RPMI7951 (cell line): ENCODE measurements around the gene PITPNM2. TPM values are rescaled to one million over a fixed set of nuclear protein-coding genes. Genes with fewer than 3 reads are reported as not detected.

Experiments
- DNase-seq: peaks from one replicate; pipeline ENCODE4 v3.0.0-alpha.2; 2012; ENCODE audit warnings: low read depth
- total RNA-seq: library from RNA; depleted of rRNA; stranded (reverse); fragments of >200 nt; shearing (Covaris generic); gene quantifications from 2 replicates; pipeline ENCODE4 v1.2.3, GENCODE V29; 2014; rRNA removed

Gene PITPNM2
- total RNA-seq = 2.6 and 2.8 TPM in 2 replicates

- peak; percentile 64 for DNase-seq
Observed at GRCh38 chr12:123150744-123151456, at the start of gene PITPNM2. PITPNM2 (minus strand) TSS chr12:123151090; CDS start chr12:123034590, 116,500 bp downstream.

DNA sequence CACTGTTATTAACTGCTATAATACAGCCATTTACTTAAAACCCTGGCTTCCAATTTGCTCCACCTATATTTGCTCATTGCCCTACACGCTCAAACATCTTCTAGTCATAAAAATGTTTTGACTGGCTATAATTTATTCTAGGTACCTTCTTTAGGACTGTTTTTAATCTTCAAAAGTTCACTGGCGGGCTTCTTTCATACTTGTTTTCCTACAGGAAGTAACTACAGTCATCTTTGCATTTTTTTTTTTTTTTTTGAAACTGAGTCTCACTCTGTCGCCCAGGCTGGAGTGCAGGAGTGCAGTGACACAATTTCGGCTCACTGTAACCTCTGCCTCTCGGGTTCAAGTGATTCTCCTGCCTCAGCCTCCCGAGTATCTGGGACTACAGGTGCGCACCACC lies 49.5 kb upstream of the PITPNM2 start:
- DNase-seq = no peak

DNA sequence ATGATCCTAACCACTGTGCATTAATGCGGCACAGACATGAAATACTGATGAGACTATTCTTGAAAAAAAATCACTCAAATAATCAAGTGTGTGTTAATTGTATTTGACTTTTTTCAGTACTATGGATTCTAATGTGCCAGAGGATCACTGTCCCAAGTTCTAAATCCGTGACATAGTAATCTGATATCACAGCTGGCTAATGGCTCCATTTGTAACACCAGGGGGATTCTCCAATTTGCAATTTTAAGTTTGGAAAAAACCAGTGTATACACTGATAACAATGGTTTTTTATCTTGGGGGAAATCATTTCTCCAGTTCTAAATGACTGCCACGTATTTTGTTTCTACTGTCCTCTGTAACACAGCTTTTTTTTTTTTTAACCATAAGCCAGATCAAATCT lies 49.0 kb upstream of the PITPNM2 start:
- DNase-seq = no peak

GRCh38 chr12:123187637-123188036 lies 36.7 kb upstream of the PITPNM2 start:
- DNase-seq = no peak

DNA sequence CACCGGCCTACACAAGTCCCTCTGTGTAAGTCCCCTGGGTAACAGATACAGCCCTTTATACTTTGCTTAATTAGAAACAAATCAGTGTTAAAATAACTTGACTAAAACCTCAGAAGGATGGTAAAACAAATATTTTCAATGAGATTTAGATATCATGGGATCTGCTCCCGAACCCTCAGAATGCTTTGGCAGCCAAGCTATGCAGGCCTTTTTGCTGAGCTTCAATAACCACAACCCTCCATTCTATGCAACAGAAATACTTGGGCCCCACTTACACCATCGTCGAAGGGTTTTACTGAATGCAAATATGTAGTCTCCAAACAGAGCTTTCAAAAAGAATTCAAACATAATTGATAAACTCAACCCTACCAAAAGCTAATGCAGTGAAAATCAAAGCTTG lies 29.3 kb upstream of the PITPNM2 start:
- no peak for DNase-seq

DNA sequence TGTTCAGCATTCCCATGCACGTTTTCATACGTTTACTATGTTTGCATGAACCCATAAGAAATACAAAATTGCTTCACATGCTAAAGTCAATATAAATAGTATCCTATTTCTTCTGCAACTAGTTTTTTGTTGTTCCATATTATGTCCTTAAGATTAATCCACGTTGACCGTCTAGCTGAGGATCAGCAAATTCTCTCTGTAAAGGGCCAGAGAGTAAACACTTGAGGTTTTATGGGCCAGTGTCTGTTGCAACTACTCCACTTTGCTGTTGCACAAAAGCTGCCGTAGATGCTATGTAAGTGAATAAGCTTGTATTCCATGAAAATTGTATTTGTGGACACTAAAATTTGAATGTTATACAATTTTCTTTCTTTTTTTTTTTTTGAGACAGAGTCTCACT lies 21.1 kb upstream of the PITPNM2 start:
- no peak for DNase-seq

GRCh38 chr12:123167329-123167728 lies 16.4 kb upstream of the PITPNM2 start:
- DNase-seq = no peak

- DNase-seq = no peak
Observed at GRCh38 chr12:123165537-123165936, 14.6 kb upstream of the PITPNM2 start.

GRCh38 chr12:123164710-123165261 lies 13.9 kb upstream of the PITPNM2 start:
- DNase-seq = no peak

- DNase-seq = no peak
Observed at GRCh38 chr12:123164222-123164621, 13.3 kb upstream of the PITPNM2 start.

GRCh38 chr12:123163227-123163626 lies 12.3 kb upstream of the PITPNM2 start:
- DNase-seq = no peak

DNA sequence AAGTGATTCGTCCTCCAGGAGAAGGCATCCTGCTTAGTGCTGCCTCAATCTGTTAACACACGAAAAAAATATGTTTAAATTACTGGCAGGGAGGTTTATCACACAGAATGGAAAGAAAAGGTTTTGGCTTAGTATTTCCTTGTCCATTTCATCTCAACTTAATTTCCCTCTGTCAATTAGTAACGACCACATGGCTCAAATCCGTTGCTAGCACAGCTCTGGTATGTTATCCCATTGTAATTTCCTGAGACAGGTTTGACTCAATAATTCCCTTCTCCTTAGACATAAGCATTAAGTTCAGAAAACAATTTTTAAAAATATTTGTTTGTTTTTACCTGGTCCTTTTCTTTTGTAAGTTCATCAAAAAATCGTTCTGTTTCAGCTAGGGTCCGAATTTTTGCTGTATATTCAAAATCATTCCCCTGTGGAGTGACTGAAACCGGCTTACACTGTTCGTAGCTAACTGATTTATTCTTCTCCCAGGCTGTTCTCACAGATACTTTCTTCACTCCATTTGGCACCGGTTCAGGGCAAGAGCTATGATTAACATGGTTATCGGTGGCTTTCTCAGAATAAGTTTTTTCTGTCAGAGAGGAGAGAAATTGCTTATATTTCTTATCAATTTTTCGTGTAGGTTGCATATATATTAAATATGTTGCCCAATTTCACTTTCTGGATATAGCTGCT lies 10.1 kb upstream of the PITPNM2 start:
- no peak for DNase-seq

DNA sequence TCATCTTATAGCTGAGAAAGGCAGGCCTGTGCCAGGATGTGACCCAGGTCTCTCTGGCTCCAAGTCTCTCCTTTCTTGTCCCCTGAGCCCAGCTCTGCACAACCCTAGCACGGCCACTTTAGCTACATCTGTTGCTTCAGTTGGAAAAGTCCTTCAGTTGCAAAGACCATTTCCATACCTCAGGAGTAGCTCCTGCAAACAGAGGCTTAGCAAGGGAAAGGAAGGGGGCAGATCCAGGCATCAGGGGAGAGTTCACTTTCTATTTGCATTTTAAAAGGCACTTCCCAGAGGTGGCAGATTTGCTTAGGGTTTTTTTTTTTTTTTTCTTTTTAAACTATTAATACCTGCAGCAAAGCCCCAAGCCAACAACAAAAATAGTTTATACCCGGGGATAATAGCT lies 3.0 kb upstream of the PITPNM2 start:
- DNase-seq = no peak

GRCh38 chr12:123152833-123153232 lies 1.9 kb upstream of the PITPNM2 start:
- DNase-seq = no peak

DNA sequence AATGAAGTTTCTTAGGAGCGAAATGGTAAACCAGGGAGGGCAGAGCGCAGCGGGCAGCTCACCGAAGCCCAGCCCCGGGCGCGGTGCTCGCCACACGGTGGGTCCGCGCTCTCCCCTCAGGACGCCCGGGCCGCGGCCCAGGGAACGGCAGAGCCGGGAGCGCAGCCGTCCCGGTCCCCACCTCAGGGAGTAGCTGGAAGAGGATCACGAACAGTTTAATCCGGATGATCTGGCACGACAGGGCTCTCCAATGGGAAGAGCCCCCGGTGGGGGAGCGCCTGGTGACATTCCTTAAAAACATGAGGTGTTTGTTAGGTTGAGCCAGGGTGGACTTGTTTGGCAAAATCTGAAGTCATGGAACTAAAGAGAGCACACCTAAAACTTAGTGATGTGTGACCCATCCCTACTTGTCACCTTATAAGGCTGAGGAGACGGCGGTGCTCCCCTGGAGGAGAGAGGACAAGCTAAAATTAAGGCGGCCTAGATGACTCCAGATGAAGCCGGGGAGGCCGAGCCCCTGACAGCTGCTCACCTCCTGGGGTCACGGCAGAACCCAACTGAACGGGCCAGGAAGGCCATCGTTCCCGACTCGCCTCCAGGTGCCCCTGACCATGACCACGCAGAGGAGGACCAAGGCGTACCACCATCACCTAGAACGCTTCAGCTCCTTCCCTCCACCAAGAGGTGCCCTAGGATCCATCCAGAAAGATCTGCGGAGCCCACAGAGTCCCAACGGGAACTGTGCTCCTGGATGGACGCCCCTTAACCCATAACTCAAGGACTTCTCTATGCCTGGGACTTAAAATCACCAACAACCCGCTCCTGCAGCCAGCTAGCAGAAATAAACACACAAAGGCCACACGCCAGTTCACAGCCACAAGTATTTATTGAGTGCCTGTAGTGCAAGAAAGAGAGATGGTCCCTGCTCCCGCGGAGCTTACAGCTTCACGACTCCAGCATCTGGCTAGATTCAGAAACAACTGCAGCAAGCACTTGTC lies 866 bp upstream of the PITPNM2 start:
- DNase-seq = peak; percentile 20

- DNase-seq = peak; percentile 27
Observed at GRCh38 chr12:123150275-123150743, 581 bp downstream of the PITPNM2 start.

- DNase-seq = no peak
Observed at GRCh38 chr12:123149501-123150274, 1.2 kb downstream of the PITPNM2 start.

- DNase-seq = peak; percentile 22
Observed at GRCh38 chr12:123149088-123149487, 1.8 kb downstream of the PITPNM2 start.

GRCh38 chr12:123148655-123149054 lies 2.2 kb downstream of the PITPNM2 start:
- no peak for DNase-seq

GRCh38 chr12:123148223-123148622 lies 2.7 kb downstream of the PITPNM2 start:
- no peak for DNase-seq

DNA sequence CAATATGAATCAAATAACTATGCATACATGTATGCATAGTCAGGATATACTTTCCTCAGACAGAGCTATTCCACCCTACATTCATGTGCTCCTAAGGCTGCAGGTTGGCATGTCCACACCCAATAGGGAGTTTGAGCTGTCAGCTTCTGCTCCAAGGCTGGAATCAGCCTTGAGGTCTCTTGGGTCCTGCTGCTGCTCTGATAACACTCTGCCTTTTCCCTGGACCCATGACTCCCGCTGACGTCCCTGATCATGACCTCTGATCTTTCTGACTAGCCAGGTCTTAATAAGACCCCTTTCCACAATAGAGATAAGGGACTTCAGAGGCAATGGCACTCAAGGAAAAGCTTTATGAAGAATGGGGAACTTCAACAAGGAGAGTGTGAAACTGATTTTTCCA lies 5.7 kb downstream of the PITPNM2 start:
- no peak for DNase-seq
